WTC11 (cell line): Measurements from ENCODE around the gene SYNDIG1. TPM values are rescaled to one million over a fixed set of nuclear protein-coding genes. Genes with fewer than 3 reads are reported as not detected.

ENCODE experiments used
- ATAC-seq: fragments of 200-7000 bp; cut with Tn5 transposase; 2 replicates; pipeline ENCODE4 v1.10.0; 2021; ENCODE audit warnings: mild to moderate bottlenecking, moderate library complexity
- CTCF ChIA-PET: fragments of 300-600 bp; sonication (Branson Sonifier 250); formaldehyde crosslinking; loops from one replicate; lab custom pipeline; 2021; ENCODE audit warnings: antibody characterized with exemption; lab: Charles Lee
- POLR2A ChIA-PET: fragments of 350-600 bp; sonication (Branson Sonifier 250); formaldehyde crosslinking; loops from one replicate; lab custom pipeline; 2021; ENCODE audit warnings: antibody characterized with exemption; lab: Charles Lee
- DNase-seq: peaks from one replicate; pipeline ENCODE4 v3.0.0; 2021; ENCODE audit warnings: low spot score
- H3K27ac Mint-ChIP-seq: 2 replicates; pipeline ENCODE4 v1.8.0; 2021; ENCODE audit warnings: mixed read lengths
- H3K27me3 Mint-ChIP-seq: 2 replicates; pipeline ENCODE4 v1.8.0; 2021; ENCODE audit warnings: low read depth, mild to moderate bottlenecking, moderate library complexity, mixed read lengths
- H3K36me3 Mint-ChIP-seq: 2 replicates; pipeline ENCODE4 v1.8.0; 2021; ENCODE audit warnings: mixed read lengths
- H3K4me1 Mint-ChIP-seq: 2 replicates; pipeline ENCODE4 v1.8.0; 2022; ENCODE audit warnings: mixed read lengths
- H3K4me3 Mint-ChIP-seq: 2 replicates; pipeline ENCODE4 v1.8.0; 2021; ENCODE audit warnings: mild to moderate bottlenecking, moderate library complexity, mixed read lengths
- H3K9me3 Mint-ChIP-seq: 2 replicates; pipeline ENCODE4 v1.8.0; 2021; ENCODE audit warnings: mixed read lengths
- AFF4 ChIP-seq: sonication (generic); formaldehyde crosslinking; IDR thresholded peaks from 2 replicates; pipeline ENCODE4 v1.8.1; 2023; ENCODE audit warnings: mild to moderate bottlenecking, missing genetic modification reagents, borderline replicate concordance
- ATF2 ChIP-seq: sonication (generic); formaldehyde crosslinking; IDR thresholded peaks from 2 replicates; pipeline ENCODE4 v1.8.1; 2022; ENCODE audit warnings: low read depth, missing genetic modification reagents, borderline replicate concordance
- ATF6 ChIP-seq: sonication (generic); formaldehyde crosslinking; IDR thresholded peaks from 2 replicates; pipeline ENCODE4 v1.8.1; 2023; ENCODE audit warnings: mild to moderate bottlenecking, missing genetic modification reagents
- E2F1 ChIP-seq: sonication (generic); formaldehyde crosslinking; IDR thresholded peaks from 2 replicates; pipeline ENCODE4 v1.8.0; 2022; ENCODE audit warnings: mild to moderate bottlenecking, missing genetic modification reagents
- E2F5 ChIP-seq: sonication (generic); formaldehyde crosslinking; IDR thresholded peaks from 2 replicates; pipeline ENCODE4 v1.8.1; 2022; ENCODE audit warnings: mild to moderate bottlenecking, moderate library complexity, missing genetic modification reagents
- EMX1 ChIP-seq: fragments of 250-450 bp; sonication (Bioruptor Pico); IDR thresholded peaks from 2 replicates; pipeline ENCODE4 v1.8.0; 2021; ENCODE audit warnings: mild to moderate bottlenecking
- ERG ChIP-seq: fragments of 250-450 bp; sonication (Bioruptor Pico); IDR thresholded peaks from 2 replicates; pipeline ENCODE4 v1.8.0; 2021; ENCODE audit warnings: mild to moderate bottlenecking
- ETV6 ChIP-seq: sonication (generic); formaldehyde crosslinking; IDR thresholded peaks from 2 replicates; pipeline ENCODE4 v1.8.1; 2022; ENCODE audit warnings: mild to moderate bottlenecking, missing genetic modification reagents
- FOXP1 ChIP-seq: sonication (generic); formaldehyde crosslinking; IDR thresholded peaks from 2 replicates; pipeline ENCODE4 v1.8.0; 2022; ENCODE audit warnings: missing genetic modification reagents, mild to moderate bottlenecking, moderate library complexity, borderline replicate concordance
- HMGA2 ChIP-seq: fragments of 250-450 bp; sonication (Bioruptor Pico); IDR thresholded peaks from 2 replicates; pipeline ENCODE4 v1.4.0; 2021; ENCODE audit warnings: mild to moderate bottlenecking, moderate library complexity
- HMGXB4 ChIP-seq: sonication (generic); formaldehyde crosslinking; IDR thresholded peaks from 2 replicates; pipeline ENCODE4 v1.8.1; 2023; ENCODE audit warnings: mild to moderate bottlenecking, moderate library complexity, missing genetic modification reagents
- IRF2 ChIP-seq: sonication (generic); formaldehyde crosslinking; IDR thresholded peaks from 2 replicates; pipeline ENCODE4 v1.8.0; 2022; ENCODE audit warnings: low read depth, missing genetic modification reagents, borderline replicate concordance
- MAX ChIP-seq: sonication (generic); formaldehyde crosslinking; IDR thresholded peaks from 2 replicates; pipeline ENCODE4 v1.8.0; 2022; ENCODE audit warnings: mild to moderate bottlenecking, missing genetic modification reagents
- NR3C1 ChIP-seq: sonication (generic); formaldehyde crosslinking; conservative IDR thresholded peaks from 2 replicates; pipeline ENCODE4 v1.8.1; 2023; ENCODE audit warnings: low read depth, mild to moderate bottlenecking, missing genetic modification reagents
- PREB ChIP-seq: sonication (generic); formaldehyde crosslinking; IDR thresholded peaks from 2 replicates; pipeline ENCODE4 v1.8.1; 2022; ENCODE audit warnings: mild to moderate bottlenecking, missing genetic modification reagents, moderate library complexity, borderline replicate concordance
- RELA ChIP-seq: sonication (generic); formaldehyde crosslinking; IDR thresholded peaks from 2 replicates; pipeline ENCODE4 v1.8.1; 2022; ENCODE audit warnings: missing genetic modification reagents, mild to moderate bottlenecking, borderline replicate concordance
- TCF7 ChIP-seq: sonication (generic); formaldehyde crosslinking; IDR thresholded peaks from 2 replicates; pipeline ENCODE4 v1.8.0; 2022; ENCODE audit warnings: mild to moderate bottlenecking, low read depth, missing genetic modification reagents, moderate library complexity
- TP53 ChIP-seq: sonication (generic); formaldehyde crosslinking; IDR thresholded peaks from 2 replicates; pipeline ENCODE4 v1.8.1; 2023; ENCODE audit warnings: mild to moderate bottlenecking, missing genetic modification reagents
- ZBTB21 ChIP-seq: sonication (generic); formaldehyde crosslinking; IDR thresholded peaks from 2 replicates; pipeline ENCODE4 v1.8.1; 2023; ENCODE audit warnings: mild to moderate bottlenecking, missing genetic modification reagents, borderline replicate concordance
- ZNF138 ChIP-seq: sonication (generic); formaldehyde crosslinking; conservative IDR thresholded peaks from 2 replicates; pipeline ENCODE4 v1.8.1; 2022; ENCODE audit warnings: mild to moderate bottlenecking, moderate library complexity, missing genetic modification reagents
- ZNF263 ChIP-seq: sonication (generic); formaldehyde crosslinking; IDR thresholded peaks from 2 replicates; pipeline ENCODE4 v1.8.1; 2022; ENCODE audit warnings: low read depth, mild to moderate bottlenecking, moderate library complexity, missing genetic modification reagents
- ZNF317 ChIP-seq: sonication (generic); formaldehyde crosslinking; IDR thresholded peaks from 2 replicates; pipeline ENCODE4 v1.8.1; 2023; ENCODE audit warnings: low read depth, mild to moderate bottlenecking, moderate library complexity, missing genetic modification reagents, borderline replicate concordance
- total RNA-seq: library from RNA; stranded (reverse); gene quantifications from 3 replicates; pipeline ENCODE4 v1.2.3, GENCODE V29; 2021

Gene SYNDIG1
- total RNA-seq, 1 experiment from 2014 or later = 6.4 TPM

- TF ChIP-seq ZBTB21 (CRISPR knock-in tag) (no peak), E2F5 (no peak), AFF4 (CRISPR knock-in tag) (no peak), FOXP1 (CRISPR knock-in tag) (no peak)
These were observed 49.1 kb downstream of the SYNDIG1 start (continued) for GRCh38 chr20:24518515-24518914.

- CTCF ChIA-PET = interaction anchor here (0.6 kb wide), 1 partner anchor 149 kb away, joined by 3 read pairs; no protein-coding TSS in a partner anchor
- ATAC-seq (no peak), DNase-seq (no peak)
- peaks cover 19% of the 10 kb centered on the region for H3K9me3 Mint-ChIP-seq
- H3K27me3 Mint-ChIP-seq = no peaks in the 10 kb centered on the region
- POLR2A ChIA-PET = no interaction called here
- TF ChIP-seq ERG (CRISPR knock-in tag) (no peak), E2F1 (no peak), EMX1 (CRISPR knock-in tag) (no peak), ATF6 (CRISPR knock-in tag) (no peak), ETV6 (CRISPR knock-in tag) (no peak), HMGA2 (CRISPR knock-in tag) (no peak), TCF7 (CRISPR knock-in tag) (no peak), ATF2 (CRISPR knock-in tag) (no peak), TP53 (CRISPR knock-in tag) (no peak), MAX (CRISPR knock-in tag) (no peak), IRF2 (no peak), PREB (CRISPR knock-in tag) (no peak), HMGXB4 (CRISPR knock-in tag) (no peak), ZNF317 (CRISPR knock-in tag) (no peak), ZNF138 (CRISPR knock-in tag) (no peak), ZNF263 (CRISPR knock-in tag) (no peak), NR3C1 (CRISPR knock-in tag) (no peak), ZBTB21 (CRISPR knock-in tag) (no peak), RELA (CRISPR knock-in tag) (no peak)
- H3K36me3 Mint-ChIP-seq = peaks cover 5% of the 10 kb centered on the region; the same call in 1 of the 2 replicates
- no peak overlapping the region for H3K4me3 Mint-ChIP-seq
- H3K27ac Mint-ChIP-seq = no peak overlapping the region
- no peaks in the 10 kb centered on the region for H3K4me1 Mint-ChIP-seq
These were observed 50.0 kb downstream of the SYNDIG1 start for GRCh38 chr20:24519476-24519875.
